Panc1 (cell line): Measurements from ENCODE around the gene KRTAP1-4. TPM values are rescaled to one million over a fixed set of nuclear protein-coding genes. Genes with fewer than 3 reads are reported as not detected.

Experiments
- ATAC-seq: fragments of 200-7000 bp; cut with Tn5 transposase; 2 replicates; pipeline ENCODE4 v1.9.1; 2020; ENCODE audit warnings: mild to moderate bottlenecking, moderate library complexity
- BruUV-seq: library from RNA; stranded (reverse); fragments of 400-500 nt; replicated peaks from 2 replicates; lab custom pipeline; 2021; lab: Mats Ljungman, UMichigan
- CTCF ChIA-PET: fragments of 300-600 bp; sonication (Branson Sonifier 250); formaldehyde crosslinking; loops from one replicate; lab custom pipeline; 2022; ENCODE audit warnings: antibody characterized with exemption; lab: Charles Lee
- POLR2A ChIA-PET: fragments of 300-600 bp; sonication (Branson Sonifier 250); formaldehyde crosslinking; loops from one replicate; lab custom pipeline; 2022; ENCODE audit warnings: antibody characterized with exemption; lab: Charles Lee
- DNase-seq: peaks from one replicate; pipeline ENCODE4 v3.0.0-alpha.2; 2010; ENCODE audit warnings: low read depth, low spot score
- H3K27ac ChIP-seq: 2 replicates; pipeline ENCODE4 v1.5.1; 2011; ENCODE audit warnings: mild to moderate bottlenecking, low read length, inconsistent platforms
- H3K27me3 ChIP-seq: fragments of 200-500 bp; sonication (Bioruptor generic); 2 replicates; pipeline ENCODE4 v1.6.0; 2014; ENCODE audit warnings: low read length, inconsistent platforms; ENCODE audit not compliant: control insufficient read depth, insufficient read depth
- H3K36me3 ChIP-seq: fragments of 200-500 bp; sonication (Bioruptor generic); 2 replicates; pipeline ENCODE4 v1.5.1; 2014; ENCODE audit warnings: inconsistent platforms, mild to moderate bottlenecking, low read length, moderate library complexity; ENCODE audit not compliant: control insufficient read depth, insufficient read depth
- H3K4me1 ChIP-seq: 2 replicates; pipeline ENCODE4 v1.5.1; 2011; ENCODE audit warnings: inconsistent platforms, mild to moderate bottlenecking, low read length, moderate library complexity; ENCODE audit not compliant: control insufficient read depth, insufficient read depth
- H3K4me3 ChIP-seq, 2 experiments: 2 replicates each; pipeline ENCODE4 v1.5.1; 2011 to 2012; ENCODE audit warnings: low read depth in 2 of 2, low read length in 2 of 2, mild to moderate bottlenecking in 2 of 2, inconsistent platforms in 1 of 2, moderate library complexity in 1 of 2
- H3K9me3 ChIP-seq: fragments of 200-500 bp; sonication (Bioruptor generic); 2 replicates; pipeline ENCODE4 v1.5.1; 2014; ENCODE audit warnings: low read depth, mild to moderate bottlenecking, inconsistent platforms, low read length, moderate library complexity; ENCODE audit not compliant: control insufficient read depth, insufficient read depth
- CTCF ChIP-seq: fragments of 450-650 bp; IDR thresholded peaks from 2 replicates; pipeline ENCODE4 v1.5.1; 2017; ENCODE audit warnings: mild to moderate bottlenecking
- POLR2AphosphoS5 ChIP-seq: IDR thresholded peaks from 2 replicates; pipeline ENCODE4 v1.6.1; 2012; ENCODE audit warnings: mild to moderate bottlenecking, low read depth, low read length, moderate library complexity
- REST ChIP-seq, 2 experiments: IDR thresholded peaks; 2 replicates each; pipeline ENCODE4 v1.6.1; 2011 to 2012; ENCODE audit warnings: low read depth in 2 of 2, control low read depth in 1 of 2, low read length in 1 of 2, mild to moderate bottlenecking in 1 of 2, moderate library complexity in 1 of 2; ENCODE audit not compliant: insufficient read depth in 1 of 2
- SIN3A ChIP-seq: IDR thresholded peaks from 2 replicates; pipeline ENCODE4 v1.6.1; 2012; ENCODE audit warnings: low read depth, mild to moderate bottlenecking, low read length, moderate library complexity, borderline replicate concordance; ENCODE audit not compliant: insufficient read depth
- TCF7L2 ChIP-seq: IDR thresholded peaks from 2 replicates; pipeline ENCODE4 v1.6.1; 2011; ENCODE audit warnings: mild to moderate bottlenecking, low read depth, low read length, inconsistent platforms
- in situ Hi-C: cut with HindIII; loops from 2 replicates; pipeline ENCODE4 v1.10.0; 2016; ENCODE audit warnings: low sequenced_read_pairs, low pct_unique_long_range_greater_than_20kb
- intact Hi-C: fragments of 100-400 bp; cut with micrococcal nuclease; formaldehyde crosslinking; loops from one replicate; pipeline ENCODE4 v1.10.0; 2022; ENCODE audit not compliant: unreplicated experiment
- total RNA-seq: library from RNA; stranded (reverse); gene quantifications from one replicate; pipeline ENCODE4 v1.2.1, GENCODE V29; 2021; ENCODE audit not compliant: unreplicated experiment

KRTAP1-4 gene
- total RNA-seq, 1 experiment from 2014 or later = not detected

- in situ Hi-C loops (no loop called here), intact Hi-C loops (no loop called here)
- no TSS peak for BruUV-seq
- Histone ChIP-seq H3K4me3 (no peak overlapping the region), H3K36me3 (no peaks in the 10 kb centered on the region), H3K27ac (no peak overlapping the region), H3K27me3 (no peaks in the 10 kb centered on the region; the same call in 1 of the 2 replicates), H3K4me1 (no peaks in the 10 kb centered on the region), H3K9me3 (no peaks in the 10 kb centered on the region)
- ATAC-seq (no peak), DNase-seq (no peak)
- TF ChIP-seq CTCF (no peak), TCF7L2 (no peak), POLR2AphosphoS5 (no peak), SIN3A (no peak), REST (IDR thresholded peaks at IDR 0.05; ENCODE audit: insufficient read depth in 1 of 2, low read depth in 2 of 2, low read length in 1 of 2) (no peak)
- ChIA-PET CTCF (no interaction called here), POLR2A (no interaction called here)
Observed at GRCh38 chr17:41010441-41010840, 19.6 kb downstream of the KRTAP1-4 start.

GRCh38 chr17:41009936-41010335, 20.1 kb downstream of the KRTAP1-4 start:
- DNase-seq = no peak
- CTCF ChIA-PET = no interaction called here
- H3K27ac ChIP-seq = no peak overlapping the region

More at GRCh38 chr17:41009936-41010335, 20.1 kb downstream of the KRTAP1-4 start:
- no peak overlapping the region for H3K4me3 ChIP-seq
- H3K36me3 ChIP-seq = no peaks in the 10 kb centered on the region
- no peaks in the 10 kb centered on the region for H3K9me3 ChIP-seq
- BruUV-seq = no TSS peak
- no peak for ATAC-seq
- POLR2A ChIA-PET = no interaction called here
- H3K4me1 ChIP-seq = no peaks in the 10 kb centered on the region
- no peaks in the 10 kb centered on the region; the same call in 1 of the 2 replicates for H3K27me3 ChIP-seq
- intact Hi-C loops (no loop called here), in situ Hi-C loops (no loop called here)
- TF ChIP-seq POLR2AphosphoS5 (no peak), REST (IDR thresholded peaks at IDR 0.05; ENCODE audit: insufficient read depth in 1 of 2, low read depth in 2 of 2, low read length in 1 of 2) (no peak)
